Measurements from ENCODE around the gene NFU1.

- TF ChIP-seq CTCF (IDR thresholded peaks at IDR 0.05) (no peak), EP300 (IDR thresholded peaks at IDR 0.05; ENCODE audit: low read depth) (no peak), POLR2A (IDR thresholded peaks at IDR 0.05) (no peak)
Observed at GRCh38 chr2:69424419-69424818, 12.8 kb downstream of the NFU1 start.
